IPS DF 4.7 (cell line): ENCODE results near the gene DEPDC5.
"Not testable (repeated sequence)": the region's sequence is repeated elsewhere in the genome, so short reads cannot be mapped to it uniquely, and the experiment has no call there.

Source experiments
- DNase-seq: peaks from one replicate; pipeline ENCODE4 v3.0.0-alpha.2; 2013; ENCODE audit warnings: low spot score; ENCODE audit errors: extremely low read depth

DEPDC5 gene

GRCh38 chr22:31814942-31815341 lies 61.1 kb downstream of the DEPDC5 start:
- DNase-seq = no peak

DNA sequence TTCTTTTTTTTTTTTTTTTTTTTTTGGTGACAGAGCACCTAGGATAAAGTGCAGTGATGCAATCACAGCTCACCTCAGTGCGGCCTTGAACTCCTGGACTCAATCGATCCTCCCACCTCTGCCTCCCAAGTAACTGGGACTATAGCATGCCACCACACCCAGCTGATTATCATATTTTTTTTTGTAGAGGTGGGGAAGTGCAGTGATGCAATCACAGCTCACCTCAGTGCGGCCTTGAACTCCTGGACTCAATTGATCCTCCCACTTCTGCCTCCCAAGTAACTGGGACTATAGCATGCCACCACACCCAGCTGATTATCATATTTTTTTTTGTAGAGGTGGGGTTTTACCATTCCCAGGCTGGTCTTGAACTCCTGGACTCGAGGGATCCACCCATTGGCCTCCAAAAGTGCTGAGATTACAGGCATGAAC lies 61.6 kb downstream of the DEPDC5 start:
- DNase-seq = not testable (repeated sequence)

GRCh38 chr22:31816750-31817149 lies 62.9 kb downstream of the DEPDC5 start:
- no peak for DNase-seq

DNA sequence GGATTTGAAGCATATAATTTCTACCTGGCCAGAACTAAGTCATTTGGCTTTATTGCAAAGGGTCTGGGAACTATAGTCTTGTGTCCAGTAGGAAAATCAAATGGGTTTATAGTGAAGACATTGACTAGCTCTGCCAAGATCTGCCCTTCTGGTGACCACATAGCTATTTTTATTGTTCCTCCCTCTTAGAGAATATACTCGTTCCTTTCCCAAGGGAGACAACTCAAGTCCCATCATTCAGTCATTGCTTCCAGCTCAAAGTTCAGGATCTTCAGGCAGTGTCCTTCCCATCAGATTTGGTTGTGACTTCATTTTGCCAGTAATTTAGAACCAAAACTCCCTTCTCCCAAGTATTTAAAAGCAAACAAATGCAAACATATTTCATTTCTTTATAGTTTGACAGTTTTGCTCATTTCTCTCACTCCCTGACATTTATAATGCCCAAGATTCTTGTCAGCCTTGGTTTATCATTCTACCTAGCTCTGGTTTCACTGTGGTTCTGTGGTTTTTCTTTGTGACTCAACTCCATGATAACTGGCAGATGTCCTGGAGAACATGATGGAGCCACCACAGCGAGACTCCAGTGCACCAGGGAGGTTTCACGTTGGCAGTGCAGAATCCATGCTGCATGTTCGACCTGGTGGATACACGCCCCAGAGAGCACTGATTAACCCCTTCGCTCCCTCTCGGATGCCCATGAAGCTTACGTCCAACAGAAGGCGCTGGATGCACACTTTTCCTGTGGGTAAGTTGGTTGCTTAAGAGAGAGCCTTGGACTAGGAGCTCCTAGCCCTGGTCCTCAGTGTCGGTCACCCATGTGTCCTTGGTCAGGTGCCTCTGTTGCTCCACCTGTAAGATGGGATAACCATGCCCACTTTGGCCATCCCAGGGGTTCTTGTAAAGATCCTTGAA lies 64.9 kb downstream of the DEPDC5 start:
- DNase-seq = no peak

GRCh38 chr22:31820655-31821054 lies 66.8 kb downstream of the DEPDC5 start:
- no peak for DNase-seq

GRCh38 chr22:31821572-31821971 lies 67.8 kb downstream of the DEPDC5 start:
- no peak for DNase-seq

GRCh38 chr22:31822523-31822922 lies 68.7 kb downstream of the DEPDC5 start:
- no peak for DNase-seq

GRCh38 chr22:31825513-31825912 lies 71.7 kb downstream of the DEPDC5 start:
- no peak for DNase-seq

DNA sequence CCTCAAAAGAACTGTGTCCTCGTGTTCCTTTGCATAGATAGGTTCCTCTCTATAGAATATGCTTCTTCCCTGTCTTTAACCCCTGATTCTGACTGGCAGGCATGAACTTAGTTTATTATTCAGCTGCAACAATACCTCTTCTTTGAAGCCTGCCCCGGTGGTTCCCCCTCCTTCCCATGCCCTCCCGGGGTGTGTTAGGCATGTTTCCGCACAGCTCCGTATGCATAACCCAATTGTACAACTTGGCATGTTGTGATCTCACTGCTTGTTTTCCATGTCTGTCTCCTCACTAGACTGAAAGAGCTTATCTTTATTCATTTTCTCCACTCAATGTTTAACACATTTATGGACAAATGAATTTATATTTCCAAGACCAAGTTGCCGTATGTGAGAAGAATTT lies 72.6 kb downstream of the DEPDC5 start:
- DNase-seq = no peak

DNA sequence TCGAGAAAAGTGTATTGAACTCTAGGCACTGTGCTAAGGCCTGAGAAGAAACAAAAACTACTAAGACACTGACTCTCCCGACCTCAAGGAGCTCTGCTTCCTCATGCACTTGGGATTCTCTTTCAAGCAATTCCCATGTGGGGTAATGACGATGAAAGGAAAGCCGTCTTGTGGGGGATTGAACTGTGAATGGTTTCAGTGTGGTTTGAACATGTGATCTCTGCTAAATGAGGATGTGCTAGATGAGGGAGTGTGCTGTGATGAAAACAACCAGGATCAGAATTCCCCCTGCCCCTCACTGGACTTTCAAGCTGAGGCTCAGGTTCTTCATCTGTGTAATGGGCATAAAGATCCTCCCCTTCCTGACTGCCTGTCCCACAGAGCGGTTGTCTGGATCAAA lies 74.9 kb downstream of the DEPDC5 start:
- no peak for DNase-seq

DNA sequence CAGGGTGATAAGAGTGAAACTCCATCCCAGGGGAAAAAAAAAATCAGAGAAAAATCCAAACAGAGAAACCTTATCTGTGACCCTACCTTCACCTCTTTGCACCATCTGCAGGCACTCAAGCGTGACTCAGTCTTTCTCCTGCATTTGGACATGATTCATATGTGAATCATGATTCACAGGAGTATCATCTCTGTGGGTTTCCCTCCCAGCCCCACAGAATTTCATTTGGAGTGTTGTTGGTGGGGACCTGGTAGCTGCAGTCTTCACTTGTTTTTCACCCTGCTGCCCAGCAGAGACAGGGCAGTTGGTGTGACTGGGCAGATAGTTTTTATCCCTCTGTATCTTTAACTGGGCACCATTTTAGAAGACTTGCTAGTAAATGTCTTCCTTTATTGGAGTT lies 75.7 kb downstream of the DEPDC5 start:
- DNase-seq = no peak

GRCh38 chr22:31830721-31831070 lies 76.9 kb downstream of the DEPDC5 start:
- no peak for DNase-seq

GRCh38 chr22:31833930-31834329 lies 80.1 kb downstream of the DEPDC5 start:
- no peak for DNase-seq

GRCh38 chr22:31836010-31836409 lies 82.2 kb downstream of the DEPDC5 start:
- no peak for DNase-seq

GRCh38 chr22:31838917-31839316 lies 85.1 kb downstream of the DEPDC5 start:
- no peak for DNase-seq

DNA sequence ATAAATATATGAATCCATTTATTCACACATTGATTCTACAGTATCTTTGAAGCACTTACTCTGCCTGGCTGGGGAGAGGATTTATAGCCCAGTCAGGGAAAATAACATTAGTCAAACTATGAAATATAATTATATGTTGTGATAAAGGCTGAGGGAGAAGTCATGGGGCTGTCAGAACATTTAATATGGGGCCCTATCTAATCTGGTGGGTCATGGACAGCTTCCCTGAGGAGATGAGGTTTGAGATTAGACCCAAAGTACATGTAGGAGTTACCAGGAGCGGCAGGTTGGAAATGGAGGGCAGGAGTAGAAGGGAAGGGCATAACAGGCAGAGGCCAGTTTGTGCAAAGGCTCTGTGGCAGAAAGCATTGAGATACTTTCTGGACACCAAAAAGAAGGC lies 86.2 kb downstream of the DEPDC5 start:
- no peak for DNase-seq

DNA sequence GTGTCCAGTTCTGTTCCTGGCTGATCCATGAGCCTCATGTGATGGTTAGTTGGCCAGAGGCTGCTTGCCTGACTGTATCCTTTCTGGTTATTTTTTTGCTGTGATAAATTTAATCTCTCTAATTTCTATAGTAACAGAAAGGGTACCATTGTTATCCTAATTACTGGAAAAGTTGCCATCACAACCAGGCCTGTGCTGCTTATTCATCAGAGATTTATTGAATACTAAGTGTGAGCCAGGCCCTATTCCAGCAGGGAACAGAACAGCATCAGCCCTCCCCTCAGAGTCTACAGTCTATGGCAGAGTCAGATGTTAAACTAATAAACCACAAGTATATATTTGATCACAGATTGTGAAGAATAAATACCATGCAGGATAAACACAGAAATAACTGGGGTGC lies 86.8 kb downstream of the DEPDC5 start:
- no peak for DNase-seq

GRCh38 chr22:31841078-31841827 lies 87.4 kb downstream of the DEPDC5 start:
- no peak for DNase-seq

GRCh38 chr22:31843526-31843925 lies 89.7 kb downstream of the DEPDC5 start:
- DNase-seq = no peak

DNA sequence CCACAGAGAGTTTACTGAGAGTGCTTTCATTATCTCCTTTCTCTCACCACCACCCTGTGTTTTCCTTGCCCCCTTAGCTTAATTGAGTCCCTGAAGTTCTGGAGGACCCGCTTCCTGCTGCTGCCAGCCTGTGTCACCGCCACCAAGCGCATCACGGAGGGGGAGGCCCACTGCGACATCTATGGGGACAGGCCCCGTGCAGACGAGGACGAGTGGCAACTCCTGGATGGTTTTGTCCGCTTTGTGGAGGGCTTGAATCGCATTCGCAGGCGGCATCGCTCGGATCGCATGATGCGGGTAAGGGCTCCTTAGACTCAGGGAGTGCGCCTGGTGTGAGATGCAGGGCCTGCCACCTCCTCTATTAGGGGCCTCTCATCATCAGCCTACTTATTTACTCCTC lies 91.1 kb downstream of the DEPDC5 start:
- no peak for DNase-seq

DNA sequence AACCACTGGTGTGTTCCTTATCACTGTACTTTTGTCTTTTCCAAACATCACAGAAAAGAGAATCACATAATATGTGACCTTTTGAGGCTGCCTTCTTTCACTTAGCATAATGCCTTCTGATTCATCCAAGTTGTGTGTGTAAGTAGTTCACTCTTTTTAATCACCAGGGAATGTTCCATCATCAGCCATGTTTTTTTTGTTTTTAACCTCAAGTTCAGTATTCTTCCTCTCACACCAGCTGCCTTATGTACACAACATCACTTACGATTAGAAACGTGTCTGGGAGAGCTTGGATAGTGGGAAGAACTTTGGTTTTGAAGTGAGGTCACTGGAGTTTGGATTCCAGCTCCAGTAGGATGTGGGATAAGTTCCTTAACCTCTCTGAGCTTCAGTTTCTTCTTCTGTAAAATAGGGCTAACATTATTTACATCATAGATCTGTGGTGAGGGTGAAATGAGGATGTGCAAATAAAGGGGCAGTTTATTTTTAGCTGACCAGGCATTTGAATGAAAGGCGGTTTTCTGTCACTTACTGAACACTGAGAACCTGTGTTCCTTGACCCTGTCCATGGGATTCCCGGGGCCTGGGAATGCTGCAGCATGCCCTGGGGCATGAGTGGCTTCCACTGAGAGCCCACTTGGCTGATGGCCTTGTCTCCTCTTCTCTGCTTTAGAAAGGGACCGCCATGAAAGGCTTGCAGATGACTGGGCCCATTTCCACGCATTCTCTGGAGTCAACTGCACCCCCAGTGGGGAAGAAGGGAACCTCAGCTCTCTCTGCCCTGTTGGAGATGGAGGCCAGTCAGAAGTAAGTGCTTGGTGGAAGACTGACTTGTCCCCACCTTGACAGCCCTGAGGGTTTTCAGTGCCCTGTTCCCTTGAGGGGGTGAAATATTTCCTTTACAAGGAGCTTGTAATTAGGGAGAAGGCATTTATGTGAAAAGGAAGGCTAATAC lies 92.6 kb downstream of the DEPDC5 start:
- DNase-seq = no peak

DNA sequence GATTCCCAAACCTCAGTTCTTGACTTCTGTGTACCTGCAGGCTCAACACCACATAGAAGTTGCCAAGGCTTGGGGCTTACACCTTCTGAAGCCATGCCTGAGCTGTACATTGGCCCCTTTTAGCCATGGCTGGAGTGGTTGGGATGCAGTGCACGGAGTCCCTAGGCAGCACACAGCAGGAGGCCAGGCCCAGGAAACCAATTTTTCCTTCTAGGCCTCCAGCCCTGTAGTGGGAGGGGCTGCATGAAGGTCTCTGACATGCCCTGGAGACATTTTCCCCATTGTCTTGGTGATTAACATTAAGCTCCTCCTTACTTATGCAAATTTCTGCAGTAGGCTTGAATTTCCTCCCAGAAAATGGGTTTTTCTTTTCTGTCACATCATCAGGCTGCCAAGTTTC lies 94.6 kb downstream of the DEPDC5 start:
- DNase-seq = no peak
